ENCODE measurements around the gene BDH1. TPM values are rescaled to one million over a fixed set of nuclear protein-coding genes. Genes with fewer than 3 reads are reported as not detected.
"Not testable (repeated sequence)": the region's sequence is repeated elsewhere in the genome, so short reads cannot be mapped to it uniquely, and the experiment has no call there.

The BDH1 gene, protein sequence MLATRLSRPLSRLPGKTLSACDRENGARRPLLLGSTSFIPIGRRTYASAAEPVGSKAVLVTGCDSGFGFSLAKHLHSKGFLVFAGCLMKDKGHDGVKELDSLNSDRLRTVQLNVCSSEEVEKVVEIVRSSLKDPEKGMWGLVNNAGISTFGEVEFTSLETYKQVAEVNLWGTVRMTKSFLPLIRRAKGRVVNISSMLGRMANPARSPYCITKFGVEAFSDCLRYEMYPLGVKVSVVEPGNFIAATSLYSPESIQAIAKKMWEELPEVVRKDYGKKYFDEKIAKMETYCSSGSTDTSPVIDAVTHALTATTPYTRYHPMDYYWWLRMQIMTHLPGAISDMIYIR
- total RNA-seq: 77.5 and 78.4 TPM in 2 replicates

DNA sequence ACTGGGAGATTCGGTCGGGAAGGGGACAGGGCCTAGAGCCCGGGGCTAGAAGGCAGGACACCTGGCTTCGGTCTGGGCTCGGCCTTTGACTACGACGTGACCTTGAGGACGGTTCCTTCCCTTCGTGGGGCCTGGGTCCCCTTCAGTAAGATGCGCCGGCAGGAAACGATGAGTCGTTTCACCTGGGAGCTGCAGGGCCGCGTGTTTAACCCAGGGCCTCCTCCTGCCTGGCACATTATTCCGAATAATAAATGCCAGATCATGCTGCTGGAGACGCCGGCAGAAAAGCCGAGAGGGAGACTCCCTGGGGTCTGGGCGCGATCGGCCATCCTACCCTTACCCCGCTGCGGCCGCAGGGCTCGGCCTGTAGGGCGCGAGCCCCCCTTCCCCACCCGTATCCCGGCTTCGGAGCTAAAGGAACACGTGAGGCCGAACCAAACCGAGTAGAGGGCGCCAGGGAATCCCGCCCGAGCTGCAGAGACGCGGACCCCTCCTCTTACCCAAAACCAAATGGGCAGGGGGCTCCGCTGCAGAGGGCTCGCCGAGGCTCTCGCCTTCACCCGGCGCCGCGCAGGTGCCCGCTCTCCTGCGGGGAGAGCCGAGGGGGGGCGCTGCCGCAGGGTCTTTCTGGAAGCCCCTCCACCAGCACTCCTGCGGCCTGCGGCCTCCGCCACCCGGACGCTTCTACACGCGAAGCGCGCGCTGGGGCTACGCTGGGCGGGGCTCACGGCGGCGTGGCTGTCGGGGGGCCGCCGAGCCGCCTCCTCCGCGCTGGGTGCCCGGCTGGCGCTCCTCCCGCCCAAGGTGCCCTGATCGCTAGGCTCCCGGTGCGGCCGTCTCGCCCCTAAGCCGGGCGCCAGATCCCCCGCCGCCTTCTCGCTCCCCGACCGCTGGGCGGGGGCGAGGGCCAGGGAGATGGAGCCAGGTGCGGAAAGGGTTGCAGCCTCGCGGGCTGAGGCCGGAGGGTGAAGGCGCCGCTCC lies at the start of gene BDH1:
Gene BDH1, minus strand, starts transcription at position 688 of the 981 bp plus-strand sequence. CDS start 9,525 bp downstream, outside the sequence.
- intact Hi-C loops (cut with micrococcal nuclease): loop anchor here (2.0 to 5.0 kb wide), 2 partner anchors 72 to 257 kb away; partner anchors contain the start of gene DLG1

- intact Hi-C loops (cut with micrococcal nuclease): no loop called here
Measured at GRCh38 chr3:197603317-197603933, 47.7 kb upstream of the BDH1 start.

GRCh38 chr3:197602351-197602750 lies 46.6 kb upstream of the BDH1 start:
- intact Hi-C loops (cut with micrococcal nuclease): not testable (repeated sequence)

DNA sequence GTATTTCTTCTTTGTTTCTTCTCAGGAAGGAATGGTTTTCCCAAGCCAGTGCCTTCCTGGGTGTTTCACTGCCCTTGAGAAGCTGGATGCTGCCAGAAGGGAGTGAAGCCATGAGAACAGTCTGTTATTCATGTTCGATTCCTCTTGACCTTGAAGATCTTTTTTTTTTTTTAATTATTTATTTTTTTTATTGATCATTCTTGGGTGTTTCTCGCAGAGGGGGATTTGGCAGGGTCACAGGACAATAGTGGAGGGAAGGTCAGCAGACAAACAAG lies 45.7 kb upstream of the BDH1 start:
- intact Hi-C loops (cut with micrococcal nuclease): not testable (repeated sequence)

DNA sequence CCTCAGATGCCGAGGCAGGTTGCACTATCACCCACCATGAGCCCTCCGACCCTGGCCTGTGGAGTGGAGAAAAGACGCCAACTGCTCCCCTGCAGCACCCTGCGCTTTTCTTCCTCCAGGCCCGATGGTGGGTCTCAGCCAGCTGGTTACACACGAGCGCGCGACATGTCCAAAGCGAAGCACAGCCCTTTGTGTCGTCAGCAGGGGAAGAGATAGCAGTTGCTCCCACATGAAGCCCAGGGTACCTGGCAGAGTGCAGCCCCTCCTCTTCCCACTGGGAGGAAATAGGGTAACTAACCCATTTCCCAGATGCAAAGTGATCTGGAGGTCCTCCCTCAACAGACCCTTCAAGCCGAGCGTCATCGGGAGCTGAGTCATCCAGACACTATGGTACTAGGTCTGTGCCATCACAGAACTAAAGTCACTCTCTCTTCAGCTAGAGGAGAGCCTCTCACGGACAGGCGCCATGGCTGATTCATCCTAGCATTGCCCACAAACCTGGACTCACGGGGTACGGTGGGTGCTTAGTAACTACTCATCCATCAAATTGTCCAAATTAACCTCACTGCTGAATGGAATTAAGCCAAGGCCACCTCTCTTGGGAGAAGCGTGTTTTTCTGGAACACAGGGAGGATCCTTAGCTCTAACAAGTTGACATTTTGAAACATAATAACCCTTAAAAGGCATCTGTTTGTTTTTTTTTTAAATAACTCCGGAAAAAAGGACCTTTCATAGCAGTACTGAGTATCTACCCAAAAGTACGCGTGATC lies 45.2 kb upstream of the BDH1 start:
- intact Hi-C loops (cut with micrococcal nuclease): no loop called here

GRCh38 chr3:197599089-197599765 lies 43.5 kb upstream of the BDH1 start:
- intact Hi-C loops (cut with micrococcal nuclease): loop anchor here (1.0 to 5.0 kb wide), 2 partner anchors 33 to 73 kb away; no protein-coding TSS in a partner anchor

- intact Hi-C loops (cut with micrococcal nuclease): loop anchor here (5.0 kb wide), 1 partner anchor 74 kb away; no protein-coding TSS in a partner anchor
Measured at GRCh38 chr3:197598404-197598980, 42.7 kb upstream of the BDH1 start.

- intact Hi-C loops (cut with micrococcal nuclease): loop anchor here (5.0 kb wide), 1 partner anchor 75 kb away; no protein-coding TSS in a partner anchor
Measured at GRCh38 chr3:197597335-197597734, 41.6 kb upstream of the BDH1 start.

GRCh38 chr3:197595470-197596185 lies 39.9 kb upstream of the BDH1 start:
- intact Hi-C loops (cut with micrococcal nuclease): loop anchor here (5.0 kb wide), 1 partner anchor 77 kb away; no protein-coding TSS in a partner anchor

- intact Hi-C loops (cut with micrococcal nuclease): no loop called here
Measured at GRCh38 chr3:197593046-197593380, 37.2 kb upstream of the BDH1 start.

GRCh38 chr3:197592361-197593045 lies 36.7 kb upstream of the BDH1 start:
- intact Hi-C loops (cut with micrococcal nuclease): no loop called here

- intact Hi-C loops (cut with micrococcal nuclease): no loop called here
Measured at GRCh38 chr3:197591816-197592215, 36.0 kb upstream of the BDH1 start.

DNA sequence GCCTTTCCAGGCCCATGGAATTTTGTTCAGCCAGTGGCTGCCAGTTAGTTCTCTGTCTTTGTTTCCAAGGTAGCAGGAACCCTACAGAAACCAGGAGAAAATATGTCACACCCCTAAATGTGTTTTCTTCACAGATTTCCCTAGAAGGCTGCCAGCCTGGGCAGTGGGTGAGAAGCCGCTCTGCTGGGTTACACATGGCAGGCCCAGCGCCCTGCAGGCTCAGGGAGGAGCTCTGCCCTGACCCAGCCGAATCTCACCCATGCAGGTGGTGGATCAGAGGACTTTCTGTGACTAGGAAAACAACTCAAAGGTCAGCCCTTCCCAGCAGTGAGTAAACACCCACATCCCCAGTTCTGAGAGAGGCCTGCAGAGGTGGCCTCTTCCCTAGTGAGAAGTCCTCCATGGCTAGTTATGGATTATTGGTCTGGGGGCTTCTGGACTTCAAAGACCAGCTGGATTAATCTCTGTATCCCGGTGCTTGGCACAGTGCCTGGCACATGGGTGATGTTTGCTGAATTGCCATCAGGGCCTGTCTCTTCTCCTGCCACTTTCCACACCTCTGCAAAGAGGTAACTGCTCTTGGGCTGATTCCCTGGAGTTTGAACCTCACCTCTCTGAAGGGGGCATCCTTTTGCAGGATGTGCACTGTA lies 34.7 kb upstream of the BDH1 start:
- intact Hi-C loops (cut with micrococcal nuclease): no loop called here

DNA sequence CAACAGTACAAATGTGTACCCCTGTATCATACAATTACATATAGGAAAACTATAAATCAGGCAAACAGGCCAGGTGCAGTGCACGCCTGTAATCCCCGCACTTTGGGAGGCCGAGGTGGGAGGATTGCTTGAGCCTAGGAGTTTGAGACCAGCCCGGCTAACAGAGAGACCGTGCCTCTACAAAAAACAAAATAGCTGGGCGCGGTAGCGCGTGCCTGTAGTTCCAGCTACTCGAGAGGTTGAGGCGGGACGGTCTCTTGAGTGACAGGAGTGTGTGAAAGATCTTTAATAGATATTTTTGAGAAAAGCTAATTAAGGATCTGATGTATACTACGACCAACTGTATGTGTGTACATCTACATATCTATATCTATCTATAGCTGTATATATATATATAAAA lies 33.8 kb upstream of the BDH1 start:
- intact Hi-C loops (cut with micrococcal nuclease): no loop called here

- intact Hi-C loops (cut with micrococcal nuclease): not testable (repeated sequence)
Measured at GRCh38 chr3:197586768-197587167, 31.0 kb upstream of the BDH1 start.

- intact Hi-C loops (cut with micrococcal nuclease): no loop called here
Measured at GRCh38 chr3:197586181-197586580, 30.4 kb upstream of the BDH1 start.

GRCh38 chr3:197584733-197585132 lies 29.0 kb upstream of the BDH1 start:
- intact Hi-C loops (cut with micrococcal nuclease): no loop called here

DNA sequence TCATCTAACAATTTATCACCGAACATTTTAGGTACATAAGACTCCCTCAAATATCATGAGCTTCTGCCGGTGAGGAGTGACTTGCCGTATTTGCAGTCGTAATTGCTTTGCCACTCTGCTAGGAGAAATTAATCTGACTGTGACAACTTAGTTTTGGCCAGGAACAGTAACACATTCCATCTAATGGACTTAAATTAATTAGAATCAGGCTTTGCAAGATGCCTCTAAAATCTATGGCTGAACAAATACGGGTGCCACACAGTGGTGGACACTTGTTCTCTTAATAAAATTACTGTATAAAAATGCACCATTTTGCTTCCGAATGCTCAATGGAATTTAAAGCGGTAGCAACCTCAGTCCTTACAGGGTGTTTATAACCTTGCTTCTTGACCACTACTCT lies 27.6 kb upstream of the BDH1 start:
- intact Hi-C loops (cut with micrococcal nuclease): no loop called here

Measured in T-helper 2 cell treated with Interferon-gamma antibody and Interleukin-4, amounts not matched to agents 100 ng/mL and 5 ng/mL, for 36 hours (primary cell).